T-cell (primary cell): ENCODE data around the gene DNAJA1. TPM values are rescaled to one million over a fixed set of nuclear protein-coding genes. Genes with fewer than 3 reads are reported as not detected.

Experiments used
- ATAC-seq, 4 experiments: fragments of 200-7000 bp in 3 of 4; fragments of 150-1000 bp in 1 of 4; cut with Tn5 transposase; replicated peaks in 1 of 4; 1 replicate in 3 of 4; 2 replicates in 1 of 4; pipeline ENCODE4 v1.10.0; 2021; ENCODE audit warnings: moderate library complexity in 3 of 4, mild to moderate bottlenecking in 2 of 4, moderate number of reproducible peaks in 1 of 4
- CTCF ChIA-PET, 2 donors: fragments of 300-600 bp; sonication (Branson Sonifier 250); formaldehyde crosslinking; loops; one replicate each; lab custom pipeline; 2022; ENCODE audit warnings: antibody characterized with exemption in 2 of 2; lab: Charles Lee
- POLR2A ChIA-PET, 2 donors: fragments of 300-600 bp; sonication (Branson Sonifier 250); formaldehyde crosslinking; loops; one replicate each; lab custom pipeline; 2022; ENCODE audit warnings: antibody characterized with exemption in 2 of 2; lab: Charles Lee
- DNase-seq, 35 experiments: peaks; one replicate each; pipeline versions ENCODE4 v3.0.0 to v3.0.0-alpha.2; 2013 to 2023
- H3K27ac ChIP-seq: one replicate; pipeline ENCODE4 v1.5.1; 2013; ENCODE audit warnings: low read length
- H3K27me3 ChIP-seq, 2 experiments: replicated peaks in 1 of 2; 1 replicate in 1 of 2; 2 replicates in 1 of 2; pipeline versions ENCODE4 v1.6.1 to v1.7.0; 2013; ENCODE audit warnings: low read length in 1 of 2, mixed read lengths in 1 of 2; ENCODE audit not compliant: control insufficient read depth in 2 of 2, insufficient read depth in 2 of 2; ENCODE audit errors: extremely low read depth in 1 of 2
- H3K36me3 ChIP-seq, 2 donors: 1 replicate in 1 of 2; 2 replicates in 1 of 2; pipeline versions ENCODE4 v1.6.1 to v1.7.0; 2013; ENCODE audit warnings: low read length in 1 of 2; ENCODE audit not compliant: control insufficient read depth in 2 of 2, insufficient read depth in 1 of 2; ENCODE audit errors: extremely low read depth in 1 of 2
- H3K4me1 ChIP-seq, 2 experiments: 1 replicate in 1 of 2; 2 replicates in 1 of 2; pipeline versions ENCODE4 v1.6.1 to v1.7.0; 2013; ENCODE audit warnings: low read length in 2 of 2, mixed read lengths in 1 of 2; ENCODE audit not compliant: insufficient read depth in 2 of 2, control insufficient read depth in 1 of 2; ENCODE audit errors: extremely low read depth in 1 of 2
- H3K4me3 ChIP-seq, 2 donors: 1 replicate in 1 of 2; 2 replicates in 1 of 2; pipeline versions ENCODE4 v1.5.1 to v1.7.0; 2013; ENCODE audit warnings: mild to moderate bottlenecking in 2 of 2, low read length in 1 of 2, moderate library complexity in 1 of 2; ENCODE audit not compliant: control insufficient read depth in 1 of 2; ENCODE audit errors: extremely low read depth in 1 of 2
- H3K9me3 ChIP-seq: 2 replicates; pipeline ENCODE4 v1.7.0; 2013
- H3K27ac Mint-ChIP-seq, 2 donors: one replicate each; pipeline ENCODE4 v1.8.0; 2020 to 2021; ENCODE audit warnings: mild to moderate bottlenecking in 2 of 2, mixed read lengths in 2 of 2
- H3K27me3 Mint-ChIP-seq, 2 donors: one replicate each; pipeline ENCODE4 v1.8.0; 2021 to 2022; ENCODE audit warnings: mixed read lengths in 2 of 2
- H3K36me3 Mint-ChIP-seq: one replicate; pipeline ENCODE4 v1.8.0; 2021; ENCODE audit warnings: mixed read lengths
- H3K4me1 Mint-ChIP-seq, 3 donors: one replicate each; pipeline ENCODE4 v1.8.0; 2020 to 2022; ENCODE audit warnings: mixed read lengths in 3 of 3, mild to moderate bottlenecking in 1 of 3
- H3K4me3 Mint-ChIP-seq, 3 donors: one replicate each; pipeline ENCODE4 v1.8.0; 2020 to 2022; ENCODE audit warnings: mild to moderate bottlenecking in 3 of 3, mixed read lengths in 3 of 3, moderate library complexity in 3 of 3
- H3K9me3 Mint-ChIP-seq, 3 donors: one replicate each; pipeline ENCODE4 v1.8.0; 2020 to 2022; ENCODE audit warnings: mixed read lengths in 3 of 3
- WGBS: methylation state at CpG from one replicate; pipeline ENCODE4 v1.1.5; 2013; ENCODE audit warnings: missing lambda C conversion rate; ENCODE audit not compliant: insufficient coverage; 5-methylcytosine and 5-hydroxymethylcytosine counted together
- total RNA-seq, 35 experiments: library from RNA in 6 of 35; stranded (reverse) in 6 of 35; fragments of 120-200 nt in 1 of 35; gene quantifications; one replicate each; pipeline versions ENCODE4 v1.2.1 to v1.2.4 and lab custom pipeline; 2013 to 2026

DNAJA1 gene
- total RNA-seq, 5 donors from 2014 or later (not counting 1 experiment from before 2014, with no cell fraction given) = 66.5 to 170 (median 69.9) TPM

DNA sequence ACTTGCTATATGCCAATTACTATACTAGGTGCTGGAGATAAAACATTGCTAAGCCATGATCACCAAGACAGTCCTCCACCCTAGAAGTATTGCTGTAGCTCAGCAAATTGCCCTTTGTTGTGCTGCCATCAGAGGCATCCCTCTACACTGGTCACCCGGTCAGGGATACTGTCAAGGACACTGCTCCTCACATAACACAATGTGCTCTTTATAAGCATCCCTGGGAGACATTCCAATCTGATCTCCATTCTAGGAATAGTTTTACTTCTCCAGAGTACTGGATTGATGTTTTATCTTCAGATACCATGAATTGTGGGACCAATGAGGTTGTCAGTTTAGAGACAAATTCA, 10.4 kb upstream of the DNAJA1 start:
- no peaks in the 10 kb centered on the region for H3K9me3 Mint-ChIP-seq
- no peak for ATAC-seq
- H3K36me3 ChIP-seq = no peaks in the 10 kb centered on the region
- no peak overlapping the region for H3K4me3 ChIP-seq
- POLR2A ChIA-PET = interaction anchor here in 1 of 2 donors (1.9 kb wide), 1 partner anchor 10 kb away, joined by 5 read pairs; the partner anchor contains the start of gene DNAJA1
- no peak overlapping the region for H3K27ac ChIP-seq
- H3K27ac Mint-ChIP-seq = no peak overlapping the region
- no peak overlapping the region for H3K4me3 Mint-ChIP-seq
- no peaks in the 10 kb centered on the region for H3K4me1 Mint-ChIP-seq
- H3K9me3 ChIP-seq = no peaks in the 10 kb centered on the region
- H3K27me3 Mint-ChIP-seq = no peaks in the 10 kb centered on the region
- no peaks in the 10 kb centered on the region for H3K27me3 ChIP-seq
- CTCF ChIA-PET = interaction anchor here in 1 of 2 donors (0.6 kb wide), 1 partner anchor 275 kb away, joined by 5 read pairs; the partner anchor contains the start of gene NFX1
- DNase-seq = no peak
- no peaks in the 10 kb centered on the region for H3K4me1 ChIP-seq
- H3K36me3 Mint-ChIP-seq = no peaks in the 10 kb centered on the region
- no CpG with 5 or more reads among the region's 1 CpG for WGBS

DNA sequence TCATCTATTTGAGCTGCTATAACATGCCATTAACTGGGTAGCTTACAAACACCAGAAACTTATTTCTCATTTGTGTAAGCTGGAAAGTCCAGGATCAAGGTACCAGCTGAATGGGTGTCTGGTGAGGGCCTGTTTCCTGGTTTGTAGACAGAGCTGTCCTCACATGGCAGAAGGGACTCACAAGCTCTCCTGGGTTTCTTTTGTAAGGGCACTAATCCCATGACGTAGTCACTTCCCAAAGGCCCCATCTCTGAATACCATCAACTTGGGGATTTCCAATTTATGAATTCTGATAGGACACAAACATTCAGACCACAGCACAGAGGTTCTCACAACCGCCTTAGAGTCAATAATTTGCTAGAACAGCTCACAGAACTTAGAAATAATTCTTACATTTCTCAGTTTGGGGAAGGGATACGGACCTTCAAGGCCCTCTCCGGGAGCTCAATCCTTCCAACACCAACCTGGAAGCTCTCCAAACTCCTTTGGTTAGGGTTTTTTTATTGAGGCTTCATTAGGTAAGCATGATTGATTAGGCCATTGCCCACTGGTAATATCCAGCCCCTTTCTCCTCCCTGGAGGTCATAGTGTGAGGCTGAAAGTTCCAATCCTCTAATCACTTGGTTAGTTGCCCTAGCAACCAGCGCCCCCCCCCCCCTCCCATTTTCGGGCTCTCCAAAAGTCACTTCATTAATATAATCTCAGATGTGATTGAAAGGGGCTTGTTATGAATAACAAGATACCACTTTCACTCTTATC, 7.6 kb upstream of the DNAJA1 start:
- Mint-ChIP-seq H3K27ac (no peak overlapping the region), H3K4me3 (no peak overlapping the region), H3K4me1 (peaks cover 13 to 18% (median 16%) of the 10 kb centered on the region in 3 donors), H3K36me3 (peaks cover 6% of the 10 kb centered on the region), H3K9me3 (no peaks in the 10 kb centered on the region), H3K27me3 (no peaks in the 10 kb centered on the region)
- Histone ChIP-seq H3K27me3 (no peaks in the 10 kb centered on the region), H3K27ac (no peak overlapping the region), H3K4me3 (no peak overlapping the region), H3K9me3 (no peaks in the 10 kb centered on the region), H3K4me1 (no peaks in the 10 kb centered on the region), H3K36me3 (peaks cover 0 to 4% of the 10 kb centered on the region in 2 donors)
- no peak for ATAC-seq
- no CpG with 5 or more reads among the region's 6 CpGs for WGBS
- POLR2A ChIA-PET = interaction anchor here in 1 of 2 donors (0.6 kb wide), 1 partner anchor 41 kb away, joined by 3 read pairs; no protein-coding TSS in a partner anchor
- CTCF ChIA-PET = interaction anchor here in 1 of 2 donors (0.6 to 0.7 kb wide), 2 partner anchors 10 to 48 kb away, joined by 5 to 7 read pairs; no protein-coding TSS in a partner anchor
- no peak for DNase-seq

- Mint-ChIP-seq H3K27ac (no peak overlapping the region), H3K9me3 (no peaks in the 10 kb centered on the region), H3K4me1 (peaks cover 33 to 40% (median 35%) of the 10 kb centered on the region in 3 donors), H3K27me3 (no peaks in the 10 kb centered on the region), H3K4me3 (no peak overlapping the region), H3K36me3 (peaks cover 6% of the 10 kb centered on the region)
- no peak overlapping the region for H3K4me3 ChIP-seq
- DNase-seq (no peak), ATAC-seq (no peak)
- peaks cover 7 to 19% of the 10 kb centered on the region in 2 experiments for H3K4me1 ChIP-seq
- no peak overlapping the region for H3K27ac ChIP-seq
- ChIA-PET CTCF (no interaction called here), POLR2A (interaction anchor here in 1 of 2 donors (0.6 kb wide), 1 partner anchor 19 kb away, joined by 3 read pairs; no protein-coding TSS in a partner anchor)
- H3K27me3 ChIP-seq = no peaks in the 10 kb centered on the region
- WGBS = 98% methylated on average over 16 of the region's 25 CpGs
- peaks cover 0 to 4% of the 10 kb centered on the region in 2 donors for H3K36me3 ChIP-seq
- no peaks in the 10 kb centered on the region for H3K9me3 ChIP-seq
Observed at GRCh38 chr9:33019797-33020196, 5.3 kb upstream of the DNAJA1 start.

DNA sequence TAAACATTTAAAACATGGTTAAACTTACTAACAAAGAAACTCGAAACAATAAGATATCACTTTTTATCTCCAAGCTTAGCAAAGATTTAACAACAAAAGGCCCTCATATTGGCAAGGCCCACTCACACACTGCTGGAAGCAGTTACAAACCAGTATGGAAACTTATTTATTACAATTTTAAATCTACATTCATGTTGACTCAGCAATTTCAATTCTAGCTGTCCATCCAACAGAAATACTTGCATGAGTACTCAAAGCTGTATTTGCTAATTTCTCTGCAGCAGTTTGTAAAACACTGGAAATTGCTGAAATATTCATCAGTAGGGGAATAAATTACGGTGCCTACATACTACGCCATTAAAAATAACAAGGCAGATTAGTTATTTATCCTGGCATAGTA, 2.8 kb upstream of the DNAJA1 start:
- Histone ChIP-seq H3K27ac (peak overlapping the region; percentile 15), H3K4me1 (peaks cover 16 to 26% of the 10 kb centered on the region in 2 experiments), H3K4me3 (no peak overlapping the region), H3K9me3 (no peaks in the 10 kb centered on the region), H3K27me3 (no peaks in the 10 kb centered on the region), H3K36me3 (peaks cover 0 to 6% of the 10 kb centered on the region in 2 donors)
- CTCF ChIA-PET = interaction anchor here in 1 of 2 donors (0.6 kb wide), 1 partner anchor 137 kb away, joined by 3 read pairs; no protein-coding TSS in a partner anchor
- ATAC-seq (no peak), DNase-seq (no peak)
- Mint-ChIP-seq H3K27me3 (no peaks in the 10 kb centered on the region), H3K27ac (no peak overlapping the region), H3K4me3 (peak overlapping the region in 1 of 3 donors; percentile 34), H3K4me1 (peaks cover 47 to 57% (median 52%) of the 10 kb centered on the region in 3 donors), H3K9me3 (no peaks in the 10 kb centered on the region), H3K36me3 (peaks cover 11% of the 10 kb centered on the region)
- WGBS = no CpG with 5 or more reads among the region's 3 CpGs
- POLR2A ChIA-PET = interaction anchor here in 1 of 2 donors (0.6 kb wide), 1 partner anchor 268 kb away, joined by 4 read pairs; the partner anchor contains the start of gene NFX1

DNA sequence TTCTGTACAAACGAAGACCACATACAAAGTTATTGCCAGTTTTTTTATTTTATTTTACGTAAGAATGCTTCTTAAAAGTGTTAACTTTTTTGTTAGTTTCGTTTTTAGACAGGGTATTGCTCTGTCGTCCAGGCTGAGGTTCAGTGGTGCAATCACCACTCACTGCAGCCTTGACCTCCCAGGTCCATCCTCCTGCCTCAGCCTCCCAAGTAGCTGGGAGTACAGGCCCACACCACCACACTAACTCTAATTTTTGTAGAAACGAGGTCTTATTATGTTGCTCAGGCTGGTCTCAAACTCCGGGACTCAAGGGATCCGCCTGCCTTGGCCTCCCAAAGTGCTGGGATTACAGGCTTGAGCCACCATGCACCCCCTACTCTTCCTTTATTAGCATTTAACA, 2.3 kb upstream of the DNAJA1 start:
- Histone ChIP-seq H3K27me3 (no peaks in the 10 kb centered on the region), H3K9me3 (no peaks in the 10 kb centered on the region), H3K36me3 (peaks cover 0 to 9% of the 10 kb centered on the region in 2 donors), H3K4me1 (peaks cover 17 to 30% of the 10 kb centered on the region in 2 experiments), H3K27ac (peak overlapping the region; percentile 33), H3K4me3 (no peak overlapping the region)
- Mint-ChIP-seq H3K27ac (peak overlapping the region in 1 of 2 donors; percentile 61), H3K27me3 (no peaks in the 10 kb centered on the region), H3K9me3 (no peaks in the 10 kb centered on the region), H3K36me3 (peaks cover 11% of the 10 kb centered on the region), H3K4me3 (peak overlapping the region in 2 of 3 donors; percentile 28 to 96), H3K4me1 (peaks cover 52 to 61% (median 56%) of the 10 kb centered on the region in 3 donors)
- WGBS = 100% methylated on average over 2 of the region's 7 CpGs
- DNase-seq = no peak
- ATAC-seq = no peak
- CTCF ChIA-PET = interaction anchor here in 1 of 2 donors (0.6 kb wide), 1 partner anchor 137 kb away, joined by 3 read pairs; no protein-coding TSS in a partner anchor
- POLR2A ChIA-PET = interaction anchor here in 1 of 2 donors (0.6 kb wide), 1 partner anchor 267 kb away, joined by 4 read pairs; the partner anchor contains the start of gene NFX1

DNA sequence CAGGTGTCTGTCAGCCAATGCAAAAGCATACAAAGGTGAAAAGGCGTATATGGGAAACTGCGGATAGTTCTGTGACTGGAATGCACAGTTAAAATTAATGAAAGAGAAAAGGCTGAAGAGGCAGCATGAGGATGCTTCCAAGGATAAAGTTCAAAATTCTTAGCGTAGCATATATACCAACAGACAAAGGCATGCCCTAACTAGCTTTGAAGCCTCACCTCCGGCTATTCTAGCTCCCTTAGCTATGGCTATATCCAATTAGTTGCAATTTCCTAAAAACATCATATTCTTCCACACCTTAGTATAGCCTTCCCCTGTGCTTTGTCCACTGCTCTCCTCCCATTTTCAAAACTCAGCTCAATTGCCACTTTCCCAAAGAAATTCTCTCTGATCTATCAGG, 1.4 kb upstream of the DNAJA1 start:
- Histone ChIP-seq H3K4me1 (peaks cover 25 to 34% of the 10 kb centered on the region in 2 experiments), H3K9me3 (no peaks in the 10 kb centered on the region), H3K36me3 (peaks cover 0 to 12% of the 10 kb centered on the region in 2 donors), H3K4me3 (peak overlapping the region in 1 of 2 donors; percentile 3), H3K27me3 (no peaks in the 10 kb centered on the region), H3K27ac (peak overlapping the region; percentile 100)
- Mint-ChIP-seq H3K9me3 (no peaks in the 10 kb centered on the region), H3K36me3 (peaks cover 17% of the 10 kb centered on the region), H3K27me3 (no peaks in the 10 kb centered on the region), H3K4me1 (peaks cover 61 to 71% (median 65%) of the 10 kb centered on the region in 3 donors), H3K27ac (peak overlapping the region; percentile 88 to 90), H3K4me3 (peak overlapping the region; percentile 87 to 96 (median 94))
- WGBS = 88% methylated on average over 3 of the region's 4 CpGs
- ChIA-PET POLR2A (interaction anchor here in 1 of 2 donors (0.7 to 3.1 kb wide), 2 partner anchors 23 to 43 kb away, joined by 5 to 42 read pairs; partner anchors contain the start of gene APTX), CTCF (interaction anchor here in 1 of 2 donors (0.8 kb wide), 1 partner anchor 14 kb away, joined by 3 read pairs; no protein-coding TSS in a partner anchor)
- no peak for DNase-seq
- ATAC-seq = no peak
